GM12878 (cell line): ENCODE measurements around the gene PAX6. TPM values are rescaled to one million over a fixed set of nuclear protein-coding genes. Genes with fewer than 3 reads are reported as not detected.

Experiments
- ATAC-seq: fragments of 200-7000 bp; cut with Tn5 transposase; 3 replicates; pipeline ENCODE4 v1.9.1; 2020; ENCODE audit warnings: mild to moderate bottlenecking, moderate library complexity
- BruUV-seq: library from RNA; stranded (reverse); fragments of 400-500 nt; replicated peaks from 2 replicates; lab custom pipeline; 2021; lab: Mats Ljungman, UMichigan
- CTCF ChIA-PET: fragments of 300-600 bp; sonication (Branson Sonifier 250); formaldehyde crosslinking; extraction: SDS; loops from one replicate; lab custom pipeline; 2021; ENCODE audit warnings: inconsistent platforms; lab: Yijun Ruan, JAX
- POLR2A ChIA-PET: fragments of 350-600 bp; formaldehyde crosslinking; extraction: SDS; loops from one replicate; lab custom pipeline; 2021; ENCODE audit warnings: inconsistent platforms; lab: Charles Lee
- RAD21 ChIA-PET: fragments of 300-600 bp; sonication (Branson Sonifier 250); formaldehyde crosslinking; loops from one replicate; lab custom pipeline; 2023; ENCODE audit warnings: antibody characterized with exemption; ENCODE audit not compliant: unreplicated experiment; lab: Charles Lee
- SMC1A ChIA-PET: fragments of 300-600 bp; sonication (Branson Sonifier 250); formaldehyde crosslinking; loops from one replicate; lab custom pipeline; 2023; ENCODE audit not compliant: unreplicated experiment, uncharacterized antibody; lab: Charles Lee
- DNase-seq: peaks from one replicate; pipeline ENCODE4 v3.0.0-alpha.2; 2011; ENCODE audit warnings: low read depth, low spot score
- FAIRE-seq: peaks from 3 replicates; lab custom pipeline; 2011; peaks lifted over from hg19 to GRCh38; lab: Jason Lieb, UNC
- H2AFZ ChIP-seq: 2 replicates; pipeline ENCODE4 v1.6.0; 2011; ENCODE audit warnings: low read depth, low read length, control low read depth; ENCODE audit not compliant: control insufficient read depth
- H3K27ac ChIP-seq: 2 replicates; pipeline ENCODE4 v1.5.1; 2011; ENCODE audit warnings: control low read depth; ENCODE audit not compliant: control insufficient read depth, insufficient read depth
- H3K27me3 ChIP-seq, 2 experiments: replicated peaks in 1 of 2; 2 replicates each; pipeline versions ENCODE4 v1.6.0 to v1.6.1; 2011; ENCODE audit warnings: low read length in 1 of 2; ENCODE audit not compliant: control insufficient read depth in 2 of 2, insufficient read depth in 2 of 2
- H3K36me3 ChIP-seq, 2 experiments: 2 replicates each; pipeline ENCODE4 v1.5.1; 2011; ENCODE audit warnings: low read length in 1 of 2; ENCODE audit not compliant: control insufficient read depth in 2 of 2, insufficient read depth in 2 of 2
- H3K4me1 ChIP-seq: 2 replicates; pipeline ENCODE4 v1.6.1; 2011; ENCODE audit warnings: mild to moderate bottlenecking, low read length, moderate library complexity, mixed read lengths; ENCODE audit not compliant: control insufficient read depth, insufficient read depth
- H3K4me2 ChIP-seq: 2 replicates; pipeline ENCODE4 v1.6.0; 2011; ENCODE audit warnings: control low read depth; ENCODE audit not compliant: control insufficient read depth, insufficient read depth
- H3K4me3 ChIP-seq: fragments of 200-600 bp; sonication (generic); 2 replicates; pipeline ENCODE4 v1.5.1; 2016
- H3K79me2 ChIP-seq: 2 replicates; pipeline ENCODE4 v1.6.0; 2011; ENCODE audit warnings: low read length; ENCODE audit not compliant: control insufficient read depth, insufficient read depth
- H3K9ac ChIP-seq: 2 replicates; pipeline ENCODE4 v1.8.0; 2011; ENCODE audit warnings: low read length, control low read depth, mixed read lengths; ENCODE audit not compliant: control insufficient read depth, insufficient read depth
- H3K9me3 ChIP-seq: replicated peaks from 3 replicates; pipeline ENCODE4 v1.5.1; 2011; ENCODE audit warnings: mild to moderate bottlenecking, low read length; ENCODE audit not compliant: control insufficient read depth, insufficient read depth
- H4K20me1 ChIP-seq: 2 replicates; pipeline ENCODE4 v1.6.0; 2011; ENCODE audit not compliant: control insufficient read depth, insufficient read depth
- CBFB ChIP-seq: IDR thresholded peaks from 2 replicates; pipeline ENCODE4 v1.6.1; 2016; ENCODE audit warnings: antibody characterized with exemption, low read depth
- CEBPB ChIP-seq, 2 experiments: fragments of 150-350 bp in 1 of 2; IDR thresholded peaks; 2 replicates each; pipeline ENCODE4 v1.6.1; 2012 to 2014; ENCODE audit warnings: low read depth in 2 of 2, low read length in 2 of 2, borderline replicate concordance in 1 of 2, inconsistent platforms in 1 of 2
- CHD1 ChIP-seq: IDR thresholded peaks from 2 replicates; pipeline ENCODE4 v1.6.1; 2012; ENCODE audit warnings: low read depth, low read length, improper control_type of control experiment
- GABPA ChIP-seq: IDR thresholded peaks from 2 replicates; pipeline ENCODE4 v1.6.1; 2014; ENCODE audit warnings: antibody characterized with exemption, low read depth, mild to moderate bottlenecking, inconsistent platforms
- IKZF2 ChIP-seq, 2 experiments: fragments of 450-650 bp; IDR thresholded peaks; 2 replicates each; pipeline ENCODE4 v1.6.1; 2017; ENCODE audit warnings: mild to moderate bottlenecking in 2 of 2, moderate library complexity in 2 of 2
- MTA3 ChIP-seq: IDR thresholded peaks from 2 replicates; pipeline ENCODE4 v1.6.1; 2012; ENCODE audit warnings: low read length, inconsistent platforms, borderline replicate concordance
- MYB ChIP-seq: fragments of 150-350 bp; IDR thresholded peaks from 2 replicates; pipeline ENCODE4 v1.6.1; 2014; ENCODE audit warnings: mild to moderate bottlenecking, low read depth, low read length, borderline replicate concordance
- NFIC ChIP-seq: IDR thresholded peaks from 2 replicates; pipeline ENCODE4 v1.6.1; 2012; ENCODE audit warnings: low read depth, mild to moderate bottlenecking, inconsistent platforms, low read length, moderate library complexity
- NR2C2 ChIP-seq: IDR thresholded peaks from 2 replicates; pipeline ENCODE4 v1.6.1; 2011; ENCODE audit warnings: borderline replicate concordance, low read depth; ENCODE audit not compliant: control insufficient read depth, insufficient read length
- POLR2AphosphoS5 ChIP-seq: IDR thresholded peaks from 2 replicates; pipeline ENCODE4 v1.6.1; 2011; ENCODE audit warnings: mild to moderate bottlenecking, low read length, inconsistent platforms
- RB1 ChIP-seq: fragments of 450-650 bp; formaldehyde crosslinking; IDR thresholded peaks from 2 replicates; pipeline ENCODE4 v1.6.1; 2017; ENCODE audit warnings: mild to moderate bottlenecking, borderline replicate concordance
- SP1 ChIP-seq: IDR thresholded peaks from one replicate; pipeline ENCODE4 v1.6.1; 2011; ENCODE audit warnings: low read depth, low read length
- YBX1 ChIP-seq: fragments of 450-650 bp; IDR thresholded peaks from 2 replicates; pipeline ENCODE4 v1.6.1; 2016; ENCODE audit warnings: antibody characterized with exemption
- WGBS: methylation state at CpG from one replicate; pipeline ENCODE4 v1.1.6; 2016; ENCODE audit warnings: low lambda C conversion rate; ENCODE audit not compliant: insufficient replicate concordance, insufficient coverage; ENCODE audit errors: missing lambda C conversion rate; 5-methylcytosine and 5-hydroxymethylcytosine counted together
- in situ Hi-C: fragments of 300-500 bp; cut with MboI; formaldehyde crosslinking; loops from 9 replicates; pipeline ENCODE4 v1.14.3; 2018; ENCODE audit warnings: mixed read lengths
- intact Hi-C: fragments of 100-400 bp; cut with micrococcal nuclease; formaldehyde crosslinking; loops from one replicate; pipeline ENCODE4 v1.14.2; 2022; ENCODE audit not compliant: unreplicated experiment
- polyA plus RNA-seq, 11 experiments: library from polyadenylated mRNA; depleted of rRNA in 4 of 11; unstranded in 6 of 11; stranded (reverse) in 5 of 11; fragments of >200 nt; fragmentation: Nextera tagmentation in 4 of 11; fragmentation: Illumina TruSeq in 1 of 11; extraction: Ambion mirVana in 4 of 11; extraction: Trizol in 1 of 11; gene quantifications; 1 replicate in 1 of 11; 2 replicates in 10 of 11; pipeline versions ENCODE4 v1.2.1 to v1.2.3, GENCODE V29; 2011 to 2016; ENCODE audit warnings: inconsistent platforms in 2 of 11, missing spikeins in 2 of 11, low read depth in 1 of 11
- total RNA-seq, 4 experiments: library from RNA; depleted of rRNA in 3 of 4; stranded (reverse); fragments of >200 nt in 3 of 4; fragmentation: Illumina TruSeq in 1 of 4; extraction: Trizol in 1 of 4; gene quantifications; 2 replicates each; pipeline versions ENCODE4 v1.2.1 to v1.2.3, GENCODE V29; 2013 to 2021
- TF ChIP-seq, protein P1 (sequence below): fragments of 450-650 bp; IDR thresholded peaks from 2 replicates; pipeline ENCODE4 v1.6.1; 2018; ENCODE audit warnings: mild to moderate bottlenecking, low read depth, moderate library complexity; ENCODE audit not compliant: partially characterized antibody
- TF ChIP-seq, protein P2 (sequence below): IDR thresholded peaks from 2 replicates; pipeline ENCODE4 v1.6.1; 2012; ENCODE audit warnings: low read depth, low read length, improper control_type of control experiment
- TF ChIP-seq, protein P3 (sequence below): IDR thresholded peaks from 2 replicates; pipeline ENCODE4 v1.6.1; 2011; ENCODE audit warnings: borderline replicate concordance, low read depth, mild to moderate bottlenecking, moderate library complexity, low read length; ENCODE audit not compliant: insufficient read depth, poor library complexity, severe bottlenecking

The PAX6 gene
- total and polyA plus RNA-seq, 10 of the 15 experiments (the other 5 are each of a cell fraction or from before 2014, with no cell fraction given): 0.06 to 0.26 (median 0.10) TPM; not detected in 3

DNA sequence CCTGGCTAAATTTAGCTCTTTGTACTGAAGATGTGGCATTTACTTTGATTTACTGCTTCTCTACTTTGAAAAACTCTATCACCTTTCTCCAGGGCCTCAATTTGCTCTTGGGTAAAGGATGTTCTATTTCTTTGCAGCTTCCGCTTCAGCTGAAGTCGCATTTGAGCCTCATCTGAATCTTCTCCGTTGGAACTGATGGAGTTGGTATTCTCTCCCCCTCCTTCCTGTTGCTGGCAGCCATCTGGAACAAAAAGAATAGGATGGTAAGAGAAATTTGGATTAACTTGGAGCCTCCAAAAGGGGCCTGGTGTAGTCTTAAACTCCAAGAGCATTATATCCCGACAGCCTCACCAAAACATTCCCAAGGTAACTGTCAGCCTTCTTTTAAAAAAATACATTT is 16.6 kb downstream of the PAX6 start:
- TF ChIP-seq MTA3 (no peak), RB1 (no peak), GABPA (no peak), SP1 (no peak), MYB (no peak), YBX1 (no peak), POLR2AphosphoS5 (no peak), CEBPB (IDR thresholded peaks at IDR 0.05; ENCODE audit: borderline replicate concordance in 1 of 2, low read depth in 2 of 2, low read length in 2 of 2) (no peak), CHD1 (no peak), CBFB (no peak), NR2C2 (no peak), NFIC (no peak), IKZF2 (IDR thresholded peaks at IDR 0.05) (no peak)
- TF ChIP-seq, protein P1, sequence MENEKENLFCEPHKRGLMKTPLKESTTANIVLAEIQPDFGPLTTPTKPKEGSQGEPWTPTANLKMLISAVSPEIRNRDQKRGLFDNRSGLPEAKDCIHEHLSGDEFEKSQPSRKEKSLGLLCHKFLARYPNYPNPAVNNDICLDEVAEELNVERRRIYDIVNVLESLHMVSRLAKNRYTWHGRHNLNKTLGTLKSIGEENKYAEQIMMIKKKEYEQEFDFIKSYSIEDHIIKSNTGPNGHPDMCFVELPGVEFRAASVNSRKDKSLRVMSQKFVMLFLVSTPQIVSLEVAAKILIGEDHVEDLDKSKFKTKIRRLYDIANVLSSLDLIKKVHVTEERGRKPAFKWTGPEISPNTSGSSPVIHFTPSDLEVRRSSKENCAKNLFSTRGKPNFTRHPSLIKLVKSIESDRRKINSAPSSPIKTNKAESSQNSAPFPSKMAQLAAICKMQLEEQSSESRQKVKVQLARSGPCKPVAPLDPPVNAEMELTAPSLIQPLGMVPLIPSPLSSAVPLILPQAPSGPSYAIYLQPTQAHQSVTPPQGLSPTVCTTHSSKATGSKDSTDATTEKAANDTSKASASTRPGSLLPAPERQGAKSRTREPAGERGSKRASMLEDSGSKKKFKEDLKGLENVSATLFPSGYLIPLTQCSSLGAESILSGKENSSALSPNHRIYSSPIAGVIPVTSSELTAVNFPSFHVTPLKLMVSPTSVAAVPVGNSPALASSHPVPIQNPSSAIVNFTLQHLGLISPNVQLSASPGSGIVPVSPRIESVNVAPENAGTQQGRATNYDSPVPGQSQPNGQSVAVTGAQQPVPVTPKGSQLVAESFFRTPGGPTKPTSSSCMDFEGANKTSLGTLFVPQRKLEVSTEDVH: no peak
- TF ChIP-seq, protein P2, sequence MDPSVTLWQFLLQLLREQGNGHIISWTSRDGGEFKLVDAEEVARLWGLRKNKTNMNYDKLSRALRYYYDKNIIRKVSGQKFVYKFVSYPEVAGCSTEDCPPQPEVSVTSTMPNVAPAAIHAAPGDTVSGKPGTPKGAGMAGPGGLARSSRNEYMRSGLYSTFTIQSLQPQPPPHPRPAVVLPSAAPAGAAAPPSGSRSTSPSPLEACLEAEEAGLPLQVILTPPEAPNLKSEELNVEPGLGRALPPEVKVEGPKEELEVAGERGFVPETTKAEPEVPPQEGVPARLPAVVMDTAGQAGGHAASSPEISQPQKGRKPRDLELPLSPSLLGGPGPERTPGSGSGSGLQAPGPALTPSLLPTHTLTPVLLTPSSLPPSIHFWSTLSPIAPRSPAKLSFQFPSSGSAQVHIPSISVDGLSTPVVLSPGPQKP: no peak
- TF ChIP-seq, protein P3, sequence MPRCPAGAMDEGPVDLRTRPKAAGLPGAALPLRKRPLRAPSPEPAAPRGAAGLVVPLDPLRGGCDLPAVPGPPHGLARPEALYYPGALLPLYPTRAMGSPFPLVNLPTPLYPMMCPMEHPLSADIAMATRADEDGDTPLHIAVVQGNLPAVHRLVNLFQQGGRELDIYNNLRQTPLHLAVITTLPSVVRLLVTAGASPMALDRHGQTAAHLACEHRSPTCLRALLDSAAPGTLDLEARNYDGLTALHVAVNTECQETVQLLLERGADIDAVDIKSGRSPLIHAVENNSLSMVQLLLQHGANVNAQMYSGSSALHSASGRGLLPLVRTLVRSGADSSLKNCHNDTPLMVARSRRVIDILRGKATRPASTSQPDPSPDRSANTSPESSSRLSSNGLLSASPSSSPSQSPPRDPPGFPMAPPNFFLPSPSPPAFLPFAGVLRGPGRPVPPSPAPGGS: no peak
- Histone ChIP-seq H2AFZ (no peak overlapping the region), H3K4me1 (no peaks in the 10 kb centered on the region), H3K27ac (no peak overlapping the region), H3K36me3 (no peaks in the 10 kb centered on the region), H3K4me3 (no peak overlapping the region), H3K9ac (no peak overlapping the region), H3K27me3 (peaks cover 6 to 16% of the 10 kb centered on the region in 2 experiments), H3K79me2 (no peaks in the 10 kb centered on the region), H3K4me2 (no peak overlapping the region), H3K9me3 (peaks cover 3% of the 10 kb centered on the region; the same call in 1 of the 3 replicates), H4K20me1 (no peaks in the 10 kb centered on the region)
- ATAC-seq (no peak), DNase-seq (no peak), FAIRE-seq (no peak)
- RAD21 ChIA-PET: no interaction called here
- in situ Hi-C loops (no loop called here), intact Hi-C loops (no loop called here)
- POLR2A ChIA-PET: no interaction called here
- SMC1A ChIA-PET: no interaction called here
- BruUV-seq: no TSS peak
- 71% methylated on average over 4 of the region's 4 CpGs for WGBS
- CTCF ChIA-PET: interaction anchor here (1.3 kb wide), 1 partner anchor 156 kb away, joined by 3 read pairs; no protein-coding TSS in a partner anchor
